Measurements from ENCODE around the gene FIP1L1.

GRCh38 chr4:53422367-53422766 is 44.9 kb downstream of the FIP1L1 start:
- TF ChIP-seq CTCF (conservative IDR thresholded peaks at IDR 0.05 in 1 of 2, IDR thresholded peaks at IDR 0.05 in 1 of 2; ENCODE audit: extremely low read depth in 1 of 2, insufficient read depth in 1 of 2, low read depth in 1 of 2, low read length in 2 of 2) (no peak), EZH2 (IDR thresholded peaks at IDR 0.05; ENCODE audit: borderline replicate concordance, low read length) (no peak)

All from mammary epithelial cell (primary cell).